GM19467 (cell line): ENCODE results near the gene TNFRSF1A.
"Not testable (repeated sequence)": the region's sequence is repeated elsewhere in the genome, so short reads cannot be mapped to it uniquely, and the experiment has no call there.

Experiments
- ATAC-seq: cut with Tn5 transposase; IDR thresholded peaks from one replicate; pipeline ENCODE4 v1.9.1; 2021; ENCODE audit warnings: mild to moderate bottlenecking, moderate library complexity; ENCODE audit not compliant: unreplicated experiment

Gene TNFRSF1A

GRCh38 chr12:6338536-6338935 is 3.3 kb downstream of the TNFRSF1A start:
- ATAC-seq: not testable (repeated sequence)

- ATAC-seq: no peak
Measured at GRCh38 chr12:6337958-6338433, 3.9 kb downstream of the TNFRSF1A start.

- no peak for ATAC-seq
Measured at GRCh38 chr12:6336889-6337853, 4.7 kb downstream of the TNFRSF1A start.

GRCh38 chr12:6336079-6336888 is 5.6 kb downstream of the TNFRSF1A start:
- no peak for ATAC-seq

- ATAC-seq: peak; percentile 66
Measured at GRCh38 chr12:6335451-6336078, 6.3 kb downstream of the TNFRSF1A start.

GRCh38 chr12:6334940-6335450 is 6.9 kb downstream of the TNFRSF1A start:
- no peak for ATAC-seq

GRCh38 chr12:6334359-6334758 is 7.5 kb downstream of the TNFRSF1A start:
- no peak for ATAC-seq

GRCh38 chr12:6333566-6333965 is 8.3 kb downstream of the TNFRSF1A start:
- no peak for ATAC-seq

- no peak for ATAC-seq
Measured at GRCh38 chr12:6333029-6333428, 8.8 kb downstream of the TNFRSF1A start.

GRCh38 chr12:6332459-6332858 is 9.4 kb downstream of the TNFRSF1A start:
- ATAC-seq: no peak

- no peak for ATAC-seq
Measured at GRCh38 chr12:6330999-6331714, 10.7 kb downstream of the TNFRSF1A start.

GRCh38 chr12:6330192-6330591 is 11.7 kb downstream of the TNFRSF1A start:
- ATAC-seq: no peak

GRCh38 chr12:6329703-6330064 is 12.2 kb downstream of the TNFRSF1A start:
- ATAC-seq: no peak

GRCh38 chr12:6328945-6329702 is 12.8 kb downstream of the TNFRSF1A start:
- ATAC-seq: no peak

- no peak for ATAC-seq
Measured at GRCh38 chr12:6328045-6328779, 13.7 kb downstream of the TNFRSF1A start.

GRCh38 chr12:6327229-6328041 is 14.4 kb downstream of the TNFRSF1A start:
- no peak for ATAC-seq

GRCh38 chr12:6326316-6327228 is 15.3 kb downstream of the TNFRSF1A start:
- ATAC-seq: no peak
